K562 (cell line): ENCODE results near the gene MGA. TPM values are rescaled to one million over a fixed set of nuclear protein-coding genes. Genes with fewer than 3 reads are reported as not detected.

Experiments
- CBX5 ChIP-seq: IDR thresholded peaks from 2 replicates; pipeline ENCODE4 v1.6.1; 2014; ENCODE audit warnings: low read depth, borderline replicate concordance
- CXXC5 ChIP-seq: fragments of 250-450 bp; sonication (Bioruptor Pico); IDR thresholded peaks from 2 replicates; pipeline ENCODE4 v1.8.0; 2022; ENCODE audit warnings: inconsistent platforms, mild to moderate bottlenecking, moderate library complexity
- EP300 ChIP-seq: IDR thresholded peaks from 2 replicates; pipeline ENCODE4 v1.6.1; 2012; ENCODE audit warnings: low read length, improper control_type of control experiment
- FOXJ3 ChIP-seq: sonication (generic); formaldehyde crosslinking; IDR thresholded peaks from 2 replicates; pipeline ENCODE4 v1.4.0; 2020; ENCODE audit warnings: mild to moderate bottlenecking, missing genetic modification reagents
- GTF2F1 ChIP-seq: IDR thresholded peaks from 2 replicates; pipeline ENCODE4 v1.6.1; 2011; ENCODE audit warnings: low read depth, low read length, improper control_type of control experiment
- HIVEP1 ChIP-seq: fragments of 250-450 bp; sonication (Bioruptor Pico); IDR thresholded peaks from 2 replicates; pipeline ENCODE4 v1.4.0; 2020; ENCODE audit warnings: mild to moderate bottlenecking
- HNRNPLL ChIP-seq: fragments of 200-400 bp; formaldehyde crosslinking; IDR thresholded peaks from 2 replicates; pipeline ENCODE4 v1.6.1; 2017; ENCODE audit warnings: low read length, low read depth, mild to moderate bottlenecking; ENCODE audit not compliant: poor library complexity, severe bottlenecking
- MAFF ChIP-seq: IDR thresholded peaks from 2 replicates; pipeline ENCODE4 v1.6.1; 2012; ENCODE audit warnings: low read length, improper control_type of control experiment
- MYNN ChIP-seq, 2 experiments: sonication (generic); formaldehyde crosslinking in 1 of 2; IDR thresholded peaks; 2 replicates each; pipeline versions ENCODE4 v1.5.0 to v1.6.1; 2016 to 2020; ENCODE audit warnings: antibody characterized with exemption in 1 of 2, missing genetic modification reagents in 1 of 2
- PML ChIP-seq: IDR thresholded peaks from 2 replicates; pipeline ENCODE4 v1.6.1; 2012; ENCODE audit warnings: low read length, inconsistent platforms
- POLR2B ChIP-seq: fragments of 450-650 bp; IDR thresholded peaks from 2 replicates; pipeline ENCODE4 v1.6.1; 2018; ENCODE audit warnings: low read depth; ENCODE audit not compliant: partially characterized antibody
- RBM15 ChIP-seq: fragments of 200-400 bp; formaldehyde crosslinking; IDR thresholded peaks from 2 replicates; pipeline ENCODE4 v1.6.1; 2018; ENCODE audit warnings: mild to moderate bottlenecking, low read length, moderate library complexity; ENCODE audit not compliant: insufficient read depth
- SIN3B ChIP-seq: fragments of 450-650 bp; IDR thresholded peaks from 2 replicates; pipeline ENCODE4 v1.6.1; 2017; ENCODE audit warnings: low read depth, mild to moderate bottlenecking, moderate library complexity
- ZBTB1 ChIP-seq: sonication (generic); formaldehyde crosslinking; IDR thresholded peaks from 2 replicates; pipeline ENCODE4 v1.8.1; 2023; ENCODE audit warnings: missing genetic modification reagents, low read depth, mild to moderate bottlenecking, borderline replicate concordance
- ZNF23 ChIP-seq: fragments of 250-450 bp; sonication (Bioruptor Pico); IDR thresholded peaks from 2 replicates; pipeline ENCODE4 v1.4.0; 2020; ENCODE audit warnings: mild to moderate bottlenecking
- ZNF354B ChIP-seq: fragments of 250-450 bp; sonication (Bioruptor Pico); IDR thresholded peaks from 2 replicates; pipeline ENCODE4 v1.4.0; 2020
- ZNF696 ChIP-seq: fragments of 250-450 bp; sonication (Bioruptor Pico); conservative IDR thresholded peaks from 2 replicates; pipeline ENCODE4 v1.4.0; 2020; ENCODE audit warnings: mild to moderate bottlenecking, moderate library complexity
- polyA plus RNA-seq, 8 experiments: library from polyadenylated mRNA; depleted of rRNA in 4 of 8; stranded (reverse) in 5 of 8; unstranded in 3 of 8; fragments of >200 nt; fragmentation: Nextera tagmentation in 2 of 8; fragmentation: Illumina TruSeq in 1 of 8; extraction: Ambion mirVana in 2 of 8; extraction: Trizol in 1 of 8; gene quantifications; 2 replicates each; pipeline versions ENCODE4 v1.2.1 to v1.2.3, GENCODE V29; 2011 to 2014; ENCODE audit warnings: inconsistent platforms in 1 of 8, missing spikeins in 1 of 8
- total RNA-seq, 7 experiments: library from RNA; depleted of rRNA in 6 of 7; stranded (reverse); fragments of >200 nt in 6 of 7; fragmentation: Illumina TruSeq in 2 of 7; extraction: Trizol in 2 of 7; gene quantifications; 2 replicates each; pipeline versions ENCODE4 v1.2.1 to v1.2.3, GENCODE V29; 2011 to 2021; ENCODE audit warnings: low replicate concordance in 1 of 7
- TF ChIP-seq, protein P1 (sequence below): sonication (generic); formaldehyde crosslinking; IDR thresholded peaks from 2 replicates; pipeline ENCODE4 v1.8.0; 2022; ENCODE audit warnings: mild to moderate bottlenecking, missing genetic modification reagents, borderline replicate concordance
- TF ChIP-seq, protein P2 (sequence below): fragments of 200-800 bp; sonication (Bioruptor generic); IDR thresholded peaks from 2 replicates; pipeline ENCODE4 v1.6.1; 2017; ENCODE audit warnings: missing genetic modification characterization, missing compliant biosample characterization
- TF ChIP-seq, protein P3 (sequence below): fragments of 450-650 bp; formaldehyde crosslinking; IDR thresholded peaks from 2 replicates; pipeline ENCODE4 v1.4.0; 2020; ENCODE audit warnings: mild to moderate bottlenecking, moderate library complexity
- TF ChIP-seq, protein P4 (sequence below): sonication (generic); formaldehyde crosslinking; IDR thresholded peaks from 2 replicates; pipeline ENCODE4 v1.4.0; 2020; ENCODE audit warnings: mild to moderate bottlenecking, missing genetic modification reagents

Gene MGA
- total and polyA plus RNA-seq, 9 of the 15 experiments (the other 6 are each of a cell fraction or from before 2014, with no cell fraction given): 4.7 to 56.1 (median 21.1) TPM

DNA sequence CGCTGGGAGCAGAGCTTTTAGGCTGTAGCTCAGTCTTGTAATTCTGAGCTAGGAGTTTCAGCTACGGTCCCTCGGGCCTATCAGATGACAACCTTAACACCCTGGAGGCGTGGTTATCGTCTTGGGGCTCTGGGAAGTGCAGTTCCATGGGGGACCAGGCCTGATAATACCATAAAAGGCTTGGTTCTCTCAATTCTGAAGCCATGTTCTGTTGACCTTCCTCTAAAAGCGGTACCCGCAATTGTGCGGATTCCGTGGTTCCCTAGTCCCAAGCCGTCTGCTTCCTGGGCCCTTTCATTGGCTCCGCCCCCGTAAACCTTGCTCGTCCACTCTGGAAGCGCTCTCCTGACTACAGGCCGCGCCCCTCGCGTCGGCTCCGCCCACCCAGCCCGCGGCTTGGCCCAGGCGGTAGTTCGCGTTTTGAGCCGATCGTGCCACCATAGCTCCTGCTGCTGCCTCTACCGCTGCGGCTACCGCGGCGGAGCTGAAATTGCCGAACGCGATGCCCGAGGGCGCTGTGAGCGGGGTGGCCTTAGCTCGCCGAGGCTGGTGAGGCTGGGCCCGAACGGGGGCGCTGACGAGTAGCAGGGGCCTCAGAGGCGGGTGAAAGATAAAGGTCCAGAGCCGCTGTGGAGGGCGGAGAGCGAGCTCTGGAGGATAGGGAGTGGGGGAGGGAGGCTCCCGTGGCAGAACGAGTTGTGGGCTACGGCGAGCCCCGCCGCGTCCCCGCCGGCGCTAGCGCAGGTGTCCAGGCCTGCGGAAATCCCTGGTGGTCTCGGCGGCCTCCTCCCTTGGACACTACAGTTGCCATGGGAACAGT, 114.1 kb downstream of the MGA start, which contains the start of gene MAPKBP1 (continued):
- TF ChIP-seq POLR2B: peak; percentile 59
- TF ChIP-seq ZBTB1 (CRISPR knock-in tag): 0 out of 2 replicates have a peak, but pooled peaks have one; percentile 57
- peak; percentile 9; the same call in 1 of the 2 replicates for TF ChIP-seq SIN3B
- TF ChIP-seq ZNF354B (CRISPR knock-in tag): 0 out of 2 replicates have a peak, but pooled peaks have one; percentile 19
- TF ChIP-seq, protein P1, sequence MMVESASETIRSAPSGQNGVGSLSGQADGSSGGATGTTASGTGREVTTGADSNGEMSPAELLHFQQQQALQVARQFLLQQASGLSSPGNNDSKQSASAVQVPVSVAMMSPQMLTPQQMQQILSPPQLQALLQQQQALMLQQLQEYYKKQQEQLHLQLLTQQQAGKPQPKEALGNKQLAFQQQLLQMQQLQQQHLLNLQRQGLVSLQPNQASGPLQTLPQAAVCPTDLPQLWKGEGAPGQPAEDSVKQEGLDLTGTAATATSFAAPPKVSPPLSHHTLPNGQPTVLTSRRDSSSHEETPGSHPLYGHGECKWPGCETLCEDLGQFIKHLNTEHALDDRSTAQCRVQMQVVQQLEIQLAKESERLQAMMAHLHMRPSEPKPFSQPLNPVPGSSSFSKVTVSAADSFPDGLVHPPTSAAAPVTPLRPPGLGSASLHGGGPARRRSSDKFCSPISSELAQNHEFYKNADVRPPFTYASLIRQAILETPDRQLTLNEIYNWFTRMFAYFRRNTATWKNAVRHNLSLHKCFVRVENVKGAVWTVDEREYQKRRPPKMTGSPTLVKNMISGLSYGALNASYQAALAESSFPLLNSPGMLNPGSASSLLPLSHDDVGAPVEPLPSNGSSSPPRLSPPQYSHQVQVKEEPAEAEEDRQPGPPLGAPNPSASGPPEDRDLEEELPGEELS (CRISPR knock-in tag): no peak; the same call in 1 of the 2 replicates
- TF ChIP-seq EP300: 0 out of 2 replicates have a peak, but pooled peaks have one; percentile 4
- no peak for TF ChIP-seq GTF2F1
- TF ChIP-seq, protein P2, sequence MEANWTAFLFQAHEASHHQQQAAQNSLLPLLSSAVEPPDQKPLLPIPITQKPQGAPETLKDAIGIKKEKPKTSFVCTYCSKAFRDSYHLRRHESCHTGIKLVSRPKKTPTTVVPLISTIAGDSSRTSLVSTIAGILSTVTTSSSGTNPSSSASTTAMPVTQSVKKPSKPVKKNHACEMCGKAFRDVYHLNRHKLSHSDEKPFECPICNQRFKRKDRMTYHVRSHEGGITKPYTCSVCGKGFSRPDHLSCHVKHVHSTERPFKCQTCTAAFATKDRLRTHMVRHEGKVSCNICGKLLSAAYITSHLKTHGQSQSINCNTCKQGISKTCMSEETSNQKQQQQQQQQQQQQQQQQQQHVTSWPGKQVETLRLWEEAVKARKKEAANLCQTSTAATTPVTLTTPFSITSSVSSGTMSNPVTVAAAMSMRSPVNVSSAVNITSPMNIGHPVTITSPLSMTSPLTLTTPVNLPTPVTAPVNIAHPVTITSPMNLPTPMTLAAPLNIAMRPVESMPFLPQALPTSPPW: peak; percentile 61
- 0 out of 2 replicates have a peak, but pooled peaks have one; percentile 43 for TF ChIP-seq PML
- TF ChIP-seq, protein P3, sequence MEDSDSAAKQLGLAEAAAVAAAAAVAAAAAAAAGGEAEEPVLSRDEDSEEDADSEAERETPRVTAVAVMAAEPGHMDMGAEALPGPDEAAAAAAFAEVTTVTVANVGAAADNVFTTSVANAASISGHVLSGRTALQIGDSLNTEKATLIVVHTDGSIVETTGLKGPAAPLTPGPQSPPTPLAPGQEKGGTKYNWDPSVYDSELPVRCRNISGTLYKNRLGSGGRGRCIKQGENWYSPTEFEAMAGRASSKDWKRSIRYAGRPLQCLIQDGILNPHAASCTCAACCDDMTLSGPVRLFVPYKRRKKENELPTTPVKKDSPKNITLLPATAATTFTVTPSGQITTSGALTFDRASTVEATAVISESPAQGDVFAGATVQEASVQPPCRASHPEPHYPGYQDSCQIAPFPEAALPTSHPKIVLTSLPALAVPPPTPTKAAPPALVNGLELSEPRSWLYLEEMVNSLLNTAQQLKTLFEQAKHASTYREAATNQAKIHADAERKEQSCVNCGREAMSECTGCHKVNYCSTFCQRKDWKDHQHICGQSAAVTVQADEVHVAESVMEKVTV (CRISPR knock-in tag): peak; percentile 37; the same call in 1 of the 2 replicates
- TF ChIP-seq ZNF23 (CRISPR knock-in tag): no peak
- TF ChIP-seq, protein P4, sequence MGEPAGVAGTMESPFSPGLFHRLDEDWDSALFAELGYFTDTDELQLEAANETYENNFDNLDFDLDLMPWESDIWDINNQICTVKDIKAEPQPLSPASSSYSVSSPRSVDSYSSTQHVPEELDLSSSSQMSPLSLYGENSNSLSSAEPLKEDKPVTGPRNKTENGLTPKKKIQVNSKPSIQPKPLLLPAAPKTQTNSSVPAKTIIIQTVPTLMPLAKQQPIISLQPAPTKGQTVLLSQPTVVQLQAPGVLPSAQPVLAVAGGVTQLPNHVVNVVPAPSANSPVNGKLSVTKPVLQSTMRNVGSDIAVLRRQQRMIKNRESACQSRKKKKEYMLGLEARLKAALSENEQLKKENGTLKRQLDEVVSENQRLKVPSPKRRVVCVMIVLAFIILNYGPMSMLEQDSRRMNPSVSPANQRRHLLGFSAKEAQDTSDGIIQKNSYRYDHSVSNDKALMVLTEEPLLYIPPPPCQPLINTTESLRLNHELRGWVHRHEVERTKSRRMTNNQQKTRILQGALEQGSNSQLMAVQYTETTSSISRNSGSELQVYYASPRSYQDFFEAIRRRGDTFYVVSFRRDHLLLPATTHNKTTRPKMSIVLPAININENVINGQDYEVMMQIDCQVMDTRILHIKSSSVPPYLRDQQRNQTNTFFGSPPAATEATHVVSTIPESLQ: peak; percentile 81; the same call in 1 of the 2 replicates
- no peak for TF ChIP-seq MAFF
- TF ChIP-seq ZNF696 (CRISPR knock-in tag): no peak
- no peak for TF ChIP-seq FOXJ3 (CRISPR knock-in tag)
- TF ChIP-seq CBX5: peak; percentile 81
- TF ChIP-seq HNRNPLL: peak; percentile 46
- TF ChIP-seq MYNN (IDR thresholded peaks at IDR 0.05): no peak; the same call in none of the 2 replicates
- TF ChIP-seq MYNN (CRISPR knock-in tag; IDR thresholded peaks at IDR 0.05): no peak
- TF ChIP-seq CXXC5 (CRISPR knock-in tag): peak; percentile 84
- peak; percentile 6; the same call in 1 of the 2 replicates for TF ChIP-seq HIVEP1 (CRISPR knock-in tag)
- TF ChIP-seq RBM15: no peak
